Uterus (tissue), 4 donors: ENCODE measurements around the gene USF1. TPM values are rescaled to one million over a fixed set of nuclear protein-coding genes. Genes with fewer than 3 reads are reported as not detected.

Experiments
- DNase-seq, 2 donors: peaks; one replicate each; pipeline ENCODE4 v3.0.0-alpha.2; 2019 to 2020
- H3K27ac ChIP-seq, 2 donors: fragments of 200-600 bp; sonication (generic); 1 replicate in 1 of 2; 2 replicates in 1 of 2; pipeline ENCODE4 v1.5.1; 2016 to 2018
- H3K27me3 ChIP-seq, 2 donors: fragments of 200-600 bp; sonication (generic); one replicate each; pipeline ENCODE4 v1.5.1; 2018 to 2019; ENCODE audit warnings: control low read depth in 1 of 2
- H3K36me3 ChIP-seq, 2 donors: fragments of 200-600 bp; sonication (generic); one replicate each; pipeline ENCODE4 v1.5.1; 2019; ENCODE audit warnings: control low read depth in 1 of 2
- H3K4me1 ChIP-seq, 2 donors: fragments of 200-600 bp; sonication (generic); one replicate each; pipeline ENCODE4 v1.5.1; 2018 to 2019; ENCODE audit warnings: control low read depth in 1 of 2
- H3K4me3 ChIP-seq, 2 donors: fragments of 200-600 bp; sonication (generic); 1 replicate in 1 of 2; 2 replicates in 1 of 2; pipeline ENCODE4 v1.5.1; 2018 to 2019; ENCODE audit warnings: mild to moderate bottlenecking in 1 of 2
- H3K9me3 ChIP-seq, 2 donors: fragments of 200-600 bp; sonication (generic); one replicate each; pipeline ENCODE4 v1.5.1; 2019; ENCODE audit warnings: control low read depth in 1 of 2
- CTCF ChIP-seq, 4 experiments: fragments of 200-600 bp in 2 of 4; fragments of 450-650 bp in 2 of 4; sonication (generic) in 2 of 4; IDR thresholded peaks; one replicate each; pipeline ENCODE4 v1.5.1; 2016 to 2019; ENCODE audit warnings: antibody characterized with exemption in 4 of 4, mild to moderate bottlenecking in 2 of 4, moderate library complexity in 1 of 4
- POLR2A ChIP-seq, 2 donors: fragments of 450-650 bp; IDR thresholded peaks; one replicate each; pipeline ENCODE4 v1.6.1; 2016; ENCODE audit warnings: antibody characterized with exemption in 2 of 2, mild to moderate bottlenecking in 1 of 2, moderate library complexity in 1 of 2
- intact Hi-C: fragments of 100-400 bp; cut with DNase I; formaldehyde crosslinking; loops from one replicate; pipeline ENCODE4 v1.15.1; 2023; ENCODE audit warnings: low total_unique reads
- total RNA-seq, 4 donors: library from RNA; depleted of rRNA in 3 of 4; stranded (reverse); fragments of >200 nt in 3 of 4; gene quantifications; one replicate each; pipeline versions ENCODE4 v1.1.0 to v1.2.4, GENCODE V29; 2014 to 2023
- donor health status: DM: yes; HTN: yes; CAD: no.

Gene USF1
- total RNA-seq, 4 donors from 2014 or later, result 20.7 to 71.8 (median 44.2) TPM

GRCh38 chr1:161054805-161055204 lies 9.0 kb upstream of the USF1 start:
- TF ChIP-seq CTCF (IDR thresholded peaks at IDR 0.05) (no peak), POLR2A (IDR thresholded peaks at IDR 0.05) (no peak)
- H3K27me3 ChIP-seq, result no peaks in the 10 kb centered on the region
- H3K4me1 ChIP-seq, result no peaks in the 10 kb centered on the region
- H3K27ac ChIP-seq, result no peak overlapping the region
- no peaks in the 10 kb centered on the region for H3K9me3 ChIP-seq
- intact Hi-C loops, result no loop called here
- H3K36me3 ChIP-seq, result no peaks in the 10 kb centered on the region
- DNase-seq, result no peak
- H3K4me3 ChIP-seq, result no peak overlapping the region

- no peaks in the 10 kb centered on the region for H3K36me3 ChIP-seq
- intact Hi-C loops, result no loop called here
- H3K4me1 ChIP-seq, result no peaks in the 10 kb centered on the region
- H3K27ac ChIP-seq, result no peak overlapping the region
- no peak for DNase-seq
- H3K4me3 ChIP-seq, result no peak overlapping the region
- no peaks in the 10 kb centered on the region for H3K9me3 ChIP-seq
- TF ChIP-seq CTCF (IDR thresholded peaks at IDR 0.05), result no peak
- no peak for TF ChIP-seq POLR2A (IDR thresholded peaks at IDR 0.05)
- no peaks in the 10 kb centered on the region for H3K27me3 ChIP-seq
Observed at GRCh38 chr1:161054232-161054631, 8.5 kb upstream of the USF1 start.

GRCh38 chr1:161052899-161053298 lies 7.1 kb upstream of the USF1 start:
- Histone ChIP-seq H3K9me3 (no peaks in the 10 kb centered on the region), H3K27me3 (no peaks in the 10 kb centered on the region), H3K4me1 (no peaks in the 10 kb centered on the region), H3K36me3 (no peaks in the 10 kb centered on the region), H3K27ac (no peak overlapping the region), H3K4me3 (no peak overlapping the region)
- DNase-seq, result no peak
- intact Hi-C loops, result no loop called here
- no peak for TF ChIP-seq CTCF (IDR thresholded peaks at IDR 0.05)
- TF ChIP-seq POLR2A (IDR thresholded peaks at IDR 0.05), result no peak

- Histone ChIP-seq H3K27ac (no peak overlapping the region), H3K36me3 (no peaks in the 10 kb centered on the region), H3K4me1 (no peaks in the 10 kb centered on the region), H3K4me3 (no peak overlapping the region), H3K9me3 (no peaks in the 10 kb centered on the region), H3K27me3 (no peaks in the 10 kb centered on the region)
- no peak for DNase-seq
- TF ChIP-seq CTCF (IDR thresholded peaks at IDR 0.05) (no peak), POLR2A (IDR thresholded peaks at IDR 0.05) (no peak)
- intact Hi-C loops, result no loop called here
Observed at GRCh38 chr1:161051219-161051618, 5.4 kb upstream of the USF1 start.

GRCh38 chr1:161048949-161049722 lies 3.4 kb upstream of the USF1 start:
- H3K36me3 ChIP-seq, result no peaks in the 10 kb centered on the region
- no peaks in the 10 kb centered on the region for H3K9me3 ChIP-seq
- no peak overlapping the region for H3K4me3 ChIP-seq
- DNase-seq, result no peak
- H3K27me3 ChIP-seq, result no peaks in the 10 kb centered on the region
- TF ChIP-seq CTCF (IDR thresholded peaks at IDR 0.05) (no peak), POLR2A (IDR thresholded peaks at IDR 0.05) (no peak)
- H3K27ac ChIP-seq, result no peak overlapping the region
- intact Hi-C loops, result no loop called here
- peaks cover 0 to 3% of the 10 kb centered on the region in 2 donors for H3K4me1 ChIP-seq
